ENCODE data around the gene ZNF180. TPM values are rescaled to one million over a fixed set of nuclear protein-coding genes. Genes with fewer than 3 reads are reported as not detected.
"Not testable (repeated sequence)": the region's sequence is repeated elsewhere in the genome, so short reads cannot be mapped to it uniquely, and the experiment has no call there.

The ZNF180 gene
- total RNA-seq, 1 experiment from 2014 or later: 4.4 TPM

- Mint-ChIP-seq H3K27ac (ENCODE audit: low read depth, unreplicated experiment) (no peak overlapping the region), H3K9me3 (ENCODE audit: unreplicated experiment) (peaks cover 16% of the 10 kb centered on the region), H3K27me3 (ENCODE audit: insufficient read depth, unreplicated experiment) (peaks cover 38% of the 10 kb centered on the region), H3K4me3 (ENCODE audit: unreplicated experiment) (no peak overlapping the region), H3K4me1 (ENCODE audit: insufficient read depth, unreplicated experiment) (peaks cover 10% of the 10 kb centered on the region), H3K36me3 (ENCODE audit: insufficient read depth, unreplicated experiment) (peaks cover 7% of the 10 kb centered on the region)
- DNase-seq (ENCODE audit: unreplicated experiment): no peak
- ChIA-PET CTCF (interaction anchor here (1.1 kb wide), 1 partner anchor 13 kb away, joined by 3 read pairs; the partner anchor contains the start of gene CEACAM20), POLR2A (no interaction called here)
- no peak for TF ChIP-seq CTCF (IDR thresholded peaks at IDR 0.05; ENCODE audit: unreplicated experiment)
- intact Hi-C loops (cut with micrococcal nuclease): no loop called here
- BruUV-seq (replicated peaks): no TSS peak
Measured at GRCh38 chr19:44542671-44543070, 42.3 kb upstream of the ZNF180 start.

GRCh38 chr19:44540736-44541135 is 40.4 kb upstream of the ZNF180 start:
- Mint-ChIP-seq H3K27me3 (ENCODE audit: insufficient read depth, unreplicated experiment) (peaks cover 36% of the 10 kb centered on the region), H3K36me3 (ENCODE audit: insufficient read depth, unreplicated experiment) (peaks cover 7% of the 10 kb centered on the region), H3K4me3 (ENCODE audit: unreplicated experiment) (no peak overlapping the region), H3K27ac (ENCODE audit: low read depth, unreplicated experiment) (no peak overlapping the region), H3K4me1 (ENCODE audit: insufficient read depth, unreplicated experiment) (peaks cover 10% of the 10 kb centered on the region), H3K9me3 (ENCODE audit: unreplicated experiment) (peaks cover 16% of the 10 kb centered on the region)
- ChIA-PET CTCF (interaction anchor here (0.5 to 1.2 kb wide), 4 partner anchors 8 to 1436 kb away, joined by 3 to 5 read pairs (median 4); no protein-coding TSS in a partner anchor), POLR2A (no interaction called here)
- BruUV-seq (replicated peaks): no TSS peak
- TF ChIP-seq CTCF (IDR thresholded peaks at IDR 0.05; ENCODE audit: unreplicated experiment): no peak
- DNase-seq (ENCODE audit: unreplicated experiment): no peak
- intact Hi-C loops (cut with micrococcal nuclease): no loop called here

GRCh38 chr19:44539991-44540390 is 39.7 kb upstream of the ZNF180 start:
- Mint-ChIP-seq H3K27ac (ENCODE audit: low read depth, unreplicated experiment) (no peak overlapping the region), H3K9me3 (ENCODE audit: unreplicated experiment) (peaks cover 16% of the 10 kb centered on the region), H3K36me3 (ENCODE audit: insufficient read depth, unreplicated experiment) (peaks cover 7% of the 10 kb centered on the region), H3K4me1 (ENCODE audit: insufficient read depth, unreplicated experiment) (peaks cover 10% of the 10 kb centered on the region), H3K4me3 (ENCODE audit: unreplicated experiment) (no peak overlapping the region), H3K27me3 (ENCODE audit: insufficient read depth, unreplicated experiment) (peaks cover 43% of the 10 kb centered on the region)
- no peak for DNase-seq (ENCODE audit: unreplicated experiment)
- BruUV-seq (replicated peaks): no TSS peak
- no peak for TF ChIP-seq CTCF (IDR thresholded peaks at IDR 0.05; ENCODE audit: unreplicated experiment)
- ChIA-PET CTCF (interaction anchor here (0.7 to 3.0 kb wide), 3 partner anchors 9 to 31 kb away, joined by 3 to 16 read pairs (median 6); no protein-coding TSS in a partner anchor), POLR2A (no interaction called here)
- intact Hi-C loops (cut with micrococcal nuclease): no loop called here

GRCh38 chr19:44539236-44539826 is 39.0 kb upstream of the ZNF180 start:
- DNase-seq (ENCODE audit: unreplicated experiment): peak; percentile 38
- Mint-ChIP-seq H3K36me3 (ENCODE audit: insufficient read depth, unreplicated experiment) (peaks cover 7% of the 10 kb centered on the region), H3K4me3 (ENCODE audit: unreplicated experiment) (no peak overlapping the region), H3K27ac (ENCODE audit: low read depth, unreplicated experiment) (no peak overlapping the region), H3K4me1 (ENCODE audit: insufficient read depth, unreplicated experiment) (peaks cover 10% of the 10 kb centered on the region), H3K27me3 (ENCODE audit: insufficient read depth, unreplicated experiment) (peaks cover 43% of the 10 kb centered on the region), H3K9me3 (ENCODE audit: unreplicated experiment) (peaks cover 13% of the 10 kb centered on the region)
- no TSS peak for BruUV-seq (replicated peaks)
- CTCF ChIA-PET: interaction anchor here (0.6 to 3.0 kb wide), 3 partner anchors 27 to 173 kb away, joined by 3 to 16 read pairs (median 6); no protein-coding TSS in a partner anchor
- intact Hi-C loops (cut with micrococcal nuclease): no loop called here
- no peak for TF ChIP-seq CTCF (IDR thresholded peaks at IDR 0.05; ENCODE audit: unreplicated experiment)
- POLR2A ChIA-PET: interaction anchor here (0.6 to 1.5 kb wide), 2 partner anchors 39 to 205 kb away, joined by 3 read pairs; partner anchors contain the start of gene ZNF180

- Mint-ChIP-seq H3K27me3 (ENCODE audit: insufficient read depth, unreplicated experiment) (peaks cover 50% of the 10 kb centered on the region), H3K4me1 (ENCODE audit: insufficient read depth, unreplicated experiment) (peaks cover 10% of the 10 kb centered on the region)
- CTCF ChIA-PET: interaction anchor here (2.5 kb wide), 1 partner anchor 36 kb away, joined by 8 read pairs; no protein-coding TSS in a partner anchor
- H3K9me3 Mint-ChIP-seq (ENCODE audit: unreplicated experiment); BruUV-seq (replicated peaks); H3K4me3 Mint-ChIP-seq (ENCODE audit: unreplicated experiment); POLR2A ChIA-PET; H3K36me3 Mint-ChIP-seq (ENCODE audit: insufficient read depth, unreplicated experiment); DNase-seq (ENCODE audit: unreplicated experiment); intact Hi-C loops (cut with micrococcal nuclease); H3K27ac Mint-ChIP-seq (ENCODE audit: low read depth, unreplicated experiment): not testable (repeated sequence)
Measured at GRCh38 chr19:44535361-44535760, 35.0 kb upstream of the ZNF180 start.

Measured in MCF 10A (cell line).